Uterus (tissue), 2 donors: Measurements from ENCODE around the gene SLC52A3.

ENCODE experiments used
- CTCF ChIP-seq, 4 experiments: fragments of 200-600 bp in 2 of 4; fragments of 450-650 bp in 2 of 4; sonication (generic) in 2 of 4; IDR thresholded peaks; one replicate each; pipeline ENCODE4 v1.5.1; 2016 to 2019; ENCODE audit warnings: antibody characterized with exemption in 4 of 4, mild to moderate bottlenecking in 2 of 4, moderate library complexity in 1 of 4
- POLR2A ChIP-seq, 2 donors: fragments of 450-650 bp; IDR thresholded peaks; one replicate each; pipeline ENCODE4 v1.6.1; 2016; ENCODE audit warnings: antibody characterized with exemption in 2 of 2, mild to moderate bottlenecking in 1 of 2, moderate library complexity in 1 of 2

GRCh38 chr20:757506-757905 is 10.8 kb downstream of the SLC52A3 start:
- no peak for TF ChIP-seq CTCF (IDR thresholded peaks at IDR 0.05)
- TF ChIP-seq POLR2A (IDR thresholded peaks at IDR 0.05) = no peak
